AG08396 (cell line): ENCODE measurements around the gene DENND5B.
"Not testable (repeated sequence)": the region's sequence is repeated elsewhere in the genome, so short reads cannot be mapped to it uniquely, and the experiment has no call there.

ENCODE experiments used
- DNase-seq: peaks from one replicate; pipeline ENCODE4 v3.0.0; 2012; ENCODE audit warnings: low spot score, mixed read lengths

The DENND5B gene

GRCh38 chr12:31471051-31471450 lies 119.9 kb downstream of the DENND5B start:
- DNase-seq = no peak

- no peak for DNase-seq
Observed at GRCh38 chr12:31470459-31470858, 120.5 kb downstream of the DENND5B start.

GRCh38 chr12:31466768-31467167 lies 124.2 kb downstream of the DENND5B start:
- DNase-seq = no peak

GRCh38 chr12:31465002-31465401 lies 125.9 kb downstream of the DENND5B start:
- no peak for DNase-seq

- no peak for DNase-seq
Observed at GRCh38 chr12:31460024-31460423, 130.9 kb downstream of the DENND5B start.

GRCh38 chr12:31456562-31456961 lies 134.4 kb downstream of the DENND5B start:
- DNase-seq = no peak

GRCh38 chr12:31444736-31445135 lies 146.2 kb downstream of the DENND5B start:
- no peak for DNase-seq

- DNase-seq = no peak
Observed at GRCh38 chr12:31440586-31440985, 150.3 kb downstream of the DENND5B start.

- no peak for DNase-seq
Observed at GRCh38 chr12:31440134-31440533, 150.8 kb downstream of the DENND5B start.

- no peak for DNase-seq
Observed at GRCh38 chr12:31431721-31432240, 159.2 kb downstream of the DENND5B start.

- DNase-seq = no peak
Observed at GRCh38 chr12:31423405-31423804, 167.5 kb downstream of the DENND5B start.

- no peak for DNase-seq
Observed at GRCh38 chr12:31412292-31412801, 178.6 kb downstream of the DENND5B start.

- DNase-seq = no peak
Observed at GRCh38 chr12:31408763-31409162, 182.2 kb downstream of the DENND5B start.

- no peak for DNase-seq
Observed at GRCh38 chr12:31407562-31407961, 183.4 kb downstream of the DENND5B start.

- no peak for DNase-seq
Observed at GRCh38 chr12:31406345-31406744, 184.6 kb downstream of the DENND5B start.

GRCh38 chr12:31405021-31405420 lies 185.9 kb downstream of the DENND5B start:
- DNase-seq = no peak

GRCh38 chr12:31403099-31403607 lies 187.8 kb downstream of the DENND5B start:
- peak; percentile 83 for DNase-seq

- no peak for DNase-seq
Observed at GRCh38 chr12:31393004-31393550, 197.9 kb downstream of the DENND5B start.

- DNase-seq = no peak
Observed at GRCh38 chr12:31390991-31391390, 199.9 kb downstream of the DENND5B start.

GRCh38 chr12:31388713-31389112 lies 202.2 kb downstream of the DENND5B start:
- DNase-seq = no peak

- DNase-seq = no peak
Observed at GRCh38 chr12:31387466-31387865, 203.5 kb downstream of the DENND5B start.

- no peak for DNase-seq
Observed at GRCh38 chr12:31387011-31387410, 203.9 kb downstream of the DENND5B start.

GRCh38 chr12:31386364-31386777 lies 204.6 kb downstream of the DENND5B start:
- no peak for DNase-seq

- not testable (repeated sequence) for DNase-seq
Observed at GRCh38 chr12:31377210-31377609, 213.7 kb downstream of the DENND5B start.
